ENCODE measurements around the gene GREM1.

The GREM1 gene

GRCh38 chr15:32717426-32718226 is at the start of gene GREM1:
TSS of gene GREM1 (plus strand) at chr15:32718004. CDS start at chr15:32730691, 12,687 bp downstream.
- no peak for DNase-seq

GRCh38 chr15:32668942-32669341 is 48.9 kb upstream of the GREM1 start:
- no peak for DNase-seq

- no peak for DNase-seq
Observed at GRCh38 chr15:32669896-32670611, 47.8 kb upstream of the GREM1 start.

GRCh38 chr15:32670623-32671022 is 47.2 kb upstream of the GREM1 start:
- DNase-seq, result no peak

GRCh38 chr15:32671339-32672325 is 46.2 kb upstream of the GREM1 start:
- no peak for DNase-seq

- DNase-seq, result no peak
Observed at GRCh38 chr15:32674681-32675080, 43.1 kb upstream of the GREM1 start.

GRCh38 chr15:32675466-32675865 is 42.3 kb upstream of the GREM1 start:
- DNase-seq, result no peak

GRCh38 chr15:32676169-32676568 is 41.6 kb upstream of the GREM1 start:
- DNase-seq, result no peak

GRCh38 chr15:32677238-32677750 is 40.5 kb upstream of the GREM1 start:
- DNase-seq, result no peak

GRCh38 chr15:32679298-32679690 is 38.5 kb upstream of the GREM1 start:
- no peak for DNase-seq

GRCh38 chr15:32682569-32682968 is 35.2 kb upstream of the GREM1 start:
- DNase-seq, result no peak

- DNase-seq, result no peak
Observed at GRCh38 chr15:32682977-32683630, 34.7 kb upstream of the GREM1 start.

- no peak for DNase-seq
Observed at GRCh38 chr15:32683906-32684584, 33.8 kb upstream of the GREM1 start.

GRCh38 chr15:32685576-32685975 is 32.2 kb upstream of the GREM1 start:
- DNase-seq, result no peak

- no peak for DNase-seq
Observed at GRCh38 chr15:32687556-32687955, 30.2 kb upstream of the GREM1 start.

- no peak for DNase-seq
Observed at GRCh38 chr15:32688151-32688639, 29.6 kb upstream of the GREM1 start.

GRCh38 chr15:32690941-32691688 is 26.7 kb upstream of the GREM1 start:
- no peak for DNase-seq

- no peak for DNase-seq
Observed at GRCh38 chr15:32691689-32692038, 26.1 kb upstream of the GREM1 start.

GRCh38 chr15:32692286-32692685 is 25.5 kb upstream of the GREM1 start:
- DNase-seq, result no peak

GRCh38 chr15:32694222-32694983 is 23.4 kb upstream of the GREM1 start:
- DNase-seq, result no peak
